GM12878 (cell line): ENCODE data around the gene ANKRD28.

Experiments used
- CREB1 ChIP-seq: IDR thresholded peaks from 2 replicates; pipeline ENCODE4 v1.6.1; 2012; ENCODE audit warnings: low read depth, mild to moderate bottlenecking, inconsistent platforms
- EP300 ChIP-seq, 2 experiments: fragments of 150-350 bp in 1 of 2; IDR thresholded peaks; 2 replicates each; pipeline ENCODE4 v1.6.1; 2011 to 2012; ENCODE audit warnings: low read depth in 2 of 2, low read length in 2 of 2, borderline replicate concordance in 1 of 2, improper control_type of control experiment in 1 of 2, inconsistent platforms in 1 of 2; ENCODE audit not compliant: control insufficient read depth in 1 of 2
- SMAD5 ChIP-seq: IDR thresholded peaks from 2 replicates; pipeline ENCODE4 v1.6.1; 2016; ENCODE audit warnings: antibody characterized with exemption, low read depth
- ZNF274 ChIP-seq: IDR thresholded peaks from one replicate; pipeline ENCODE4 v1.8.0; 2011; ENCODE audit not compliant: insufficient read length, insufficient read depth
- ZZZ3 ChIP-seq: IDR thresholded peaks from 2 replicates; pipeline ENCODE4 v1.6.1; 2011; ENCODE audit warnings: low read depth; ENCODE audit not compliant: control insufficient read depth, insufficient read length
- TF ChIP-seq, protein P1 (sequence below): fragments of 150-350 bp; IDR thresholded peaks from 2 replicates; pipeline ENCODE4 v1.6.1; 2016; ENCODE audit warnings: low read depth, low read length
- TF ChIP-seq, protein P2 (sequence below), 3 experiments: IDR thresholded peaks in 2 of 3; conservative IDR thresholded peaks in 1 of 3; 2 replicates each; pipeline ENCODE4 v1.5.1; 2011; ENCODE audit warnings: low read depth in 3 of 3, low read length in 3 of 3, mild to moderate bottlenecking in 3 of 3, control low read depth in 2 of 3, moderate library complexity in 2 of 3, inconsistent platforms in 1 of 3, mixed read lengths in 1 of 3; ENCODE audit not compliant: control insufficient read depth in 2 of 3, insufficient read depth in 1 of 3; ENCODE audit errors: extremely low read depth in 1 of 3

DNA sequence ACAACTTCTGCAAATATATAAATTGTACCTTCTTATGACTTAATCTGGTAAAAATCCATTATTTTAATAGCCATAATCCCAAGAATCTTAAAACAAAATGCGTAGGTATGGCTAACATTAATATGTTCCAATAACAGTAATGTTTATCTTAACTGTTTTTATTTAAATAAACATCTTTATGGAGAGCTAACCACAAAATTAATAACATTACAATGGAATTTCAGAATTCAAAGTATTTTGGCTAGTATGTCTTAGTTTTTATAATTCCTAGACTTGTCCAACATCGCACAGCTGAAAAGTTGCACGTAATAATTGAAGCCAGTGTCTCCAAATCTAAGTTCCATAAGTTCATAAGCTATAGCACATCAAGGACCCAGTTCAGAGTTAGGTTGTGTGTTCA lies 47.6 kb downstream of the ANKRD28 start:
- TF ChIP-seq CREB1 (no peak), EP300 (IDR thresholded peaks at IDR 0.05; ENCODE audit: borderline replicate concordance in 1 of 2, control insufficient read depth in 1 of 2, low read depth in 2 of 2, low read length in 2 of 2) (no peak), ZNF274 (no peak), SMAD5 (no peak), ZZZ3 (no peak)
- TF ChIP-seq, protein P1, sequence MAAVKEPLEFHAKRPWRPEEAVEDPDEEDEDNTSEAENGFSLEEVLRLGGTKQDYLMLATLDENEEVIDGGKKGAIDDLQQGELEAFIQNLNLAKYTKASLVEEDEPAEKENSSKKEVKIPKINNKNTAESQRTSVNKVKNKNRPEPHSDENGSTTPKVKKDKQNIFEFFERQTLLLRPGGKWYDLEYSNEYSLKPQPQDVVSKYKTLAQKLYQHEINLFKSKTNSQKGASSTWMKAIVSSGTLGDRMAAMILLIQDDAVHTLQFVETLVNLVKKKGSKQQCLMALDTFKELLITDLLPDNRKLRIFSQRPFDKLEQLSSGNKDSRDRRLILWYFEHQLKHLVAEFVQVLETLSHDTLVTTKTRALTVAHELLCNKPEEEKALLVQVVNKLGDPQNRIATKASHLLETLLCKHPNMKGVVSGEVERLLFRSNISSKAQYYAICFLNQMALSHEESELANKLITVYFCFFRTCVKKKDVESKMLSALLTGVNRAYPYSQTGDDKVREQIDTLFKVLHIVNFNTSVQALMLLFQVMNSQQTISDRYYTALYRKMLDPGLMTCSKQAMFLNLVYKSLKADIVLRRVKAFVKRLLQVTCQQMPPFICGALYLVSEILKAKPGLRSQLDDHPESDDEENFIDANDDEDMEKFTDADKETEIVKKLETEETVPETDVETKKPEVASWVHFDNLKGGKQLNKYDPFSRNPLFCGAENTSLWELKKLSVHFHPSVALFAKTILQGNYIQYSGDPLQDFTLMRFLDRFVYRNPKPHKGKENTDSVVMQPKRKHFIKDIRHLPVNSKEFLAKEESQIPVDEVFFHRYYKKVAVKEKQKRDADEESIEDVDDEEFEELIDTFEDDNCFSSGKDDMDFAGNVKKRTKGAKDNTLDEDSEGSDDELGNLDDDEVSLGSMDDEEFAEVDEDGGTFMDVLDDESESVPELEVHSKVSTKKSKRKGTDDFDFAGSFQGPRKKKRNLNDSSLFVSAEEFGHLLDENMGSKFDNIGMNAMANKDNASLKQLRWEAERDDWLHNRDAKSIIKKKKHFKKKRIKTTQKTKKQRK: no peak
- TF ChIP-seq, protein P2, sequence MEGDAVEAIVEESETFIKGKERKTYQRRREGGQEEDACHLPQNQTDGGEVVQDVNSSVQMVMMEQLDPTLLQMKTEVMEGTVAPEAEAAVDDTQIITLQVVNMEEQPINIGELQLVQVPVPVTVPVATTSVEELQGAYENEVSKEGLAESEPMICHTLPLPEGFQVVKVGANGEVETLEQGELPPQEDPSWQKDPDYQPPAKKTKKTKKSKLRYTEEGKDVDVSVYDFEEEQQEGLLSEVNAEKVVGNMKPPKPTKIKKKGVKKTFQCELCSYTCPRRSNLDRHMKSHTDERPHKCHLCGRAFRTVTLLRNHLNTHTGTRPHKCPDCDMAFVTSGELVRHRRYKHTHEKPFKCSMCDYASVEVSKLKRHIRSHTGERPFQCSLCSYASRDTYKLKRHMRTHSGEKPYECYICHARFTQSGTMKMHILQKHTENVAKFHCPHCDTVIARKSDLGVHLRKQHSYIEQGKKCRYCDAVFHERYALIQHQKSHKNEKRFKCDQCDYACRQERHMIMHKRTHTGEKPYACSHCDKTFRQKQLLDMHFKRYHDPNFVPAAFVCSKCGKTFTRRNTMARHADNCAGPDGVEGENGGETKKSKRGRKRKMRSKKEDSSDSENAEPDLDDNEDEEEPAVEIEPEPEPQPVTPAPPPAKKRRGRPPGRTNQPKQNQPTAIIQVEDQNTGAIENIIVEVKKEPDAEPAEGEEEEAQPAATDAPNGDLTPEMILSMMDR (IDR thresholded peaks at IDR 0.05 in 2 of 3, conservative IDR thresholded peaks at IDR 0.05 in 1 of 3; ENCODE audit: control insufficient read depth in 2 of 3, extremely low read depth in 1 of 3, insufficient read depth in 1 of 3, low read depth in 3 of 3, low read length in 3 of 3): no peak
